WERI-Rb-1 (cell line): ENCODE data around the gene CDC42BPA.

ENCODE experiments used
- DNase-seq: peaks from one replicate; pipeline ENCODE4 v3.0.0-alpha.2; 2020
- H3K27ac ChIP-seq: fragments of 250-450 bp; sonication (Bioruptor Pico); 2 replicates; pipeline ENCODE4 v1.5.1; 2020; ENCODE audit warnings: mild to moderate bottlenecking, moderate library complexity
- H3K27me3 ChIP-seq: fragments of 250-450 bp; sonication (Bioruptor Pico); 2 replicates; pipeline ENCODE4 v1.5.1; 2021; ENCODE audit warnings: mild to moderate bottlenecking, low read depth, moderate library complexity; ENCODE audit not compliant: insufficient read depth, severe bottlenecking
- H3K36me3 ChIP-seq: fragments of 250-450 bp; sonication (Bioruptor Pico); 2 replicates; pipeline ENCODE4 v1.5.1; 2020; ENCODE audit warnings: mild to moderate bottlenecking, moderate library complexity
- H3K4me3 ChIP-seq: 2 replicates; pipeline ENCODE4 v1.5.1; 2011; ENCODE audit warnings: low read depth, mild to moderate bottlenecking, control low read depth, low read length
- H3K9me3 ChIP-seq: fragments of 250-450 bp; sonication (Bioruptor Pico); 2 replicates; pipeline ENCODE4 v1.5.1; 2021; ENCODE audit warnings: mild to moderate bottlenecking, moderate library complexity; ENCODE audit not compliant: severe bottlenecking
- CTCF ChIP-seq: IDR thresholded peaks from 2 replicates; pipeline ENCODE4 v1.5.1; 2011; ENCODE audit warnings: low read depth, mild to moderate bottlenecking, control low read depth, inconsistent platforms, low read length

The CDC42BPA gene

GRCh38 chr1:226979517-226980121 is 338.7 kb downstream of the CDC42BPA start:
- DNase-seq = no peak
- no peak for TF ChIP-seq CTCF
- H3K4me3 ChIP-seq = no peak overlapping the region
- H3K9me3 ChIP-seq = no peaks in the 10 kb centered on the region
- no peak overlapping the region for H3K27ac ChIP-seq
- H3K36me3 ChIP-seq = no peaks in the 10 kb centered on the region
- H3K27me3 ChIP-seq = no peaks in the 10 kb centered on the region

- Histone ChIP-seq H3K9me3 (no peaks in the 10 kb centered on the region), H3K27ac (no peak overlapping the region), H3K27me3 (no peaks in the 10 kb centered on the region), H3K4me3 (no peak overlapping the region), H3K36me3 (no peaks in the 10 kb centered on the region)
- no peak for TF ChIP-seq CTCF
- no peak for DNase-seq
These were observed 339.2 kb downstream of the CDC42BPA start for GRCh38 chr1:226979115-226979516.

- H3K27ac ChIP-seq = no peak overlapping the region
- no peaks in the 10 kb centered on the region for H3K36me3 ChIP-seq
These were observed 339.7 kb downstream of the CDC42BPA start for GRCh38 chr1:226978432-226979114.

GRCh38 chr1:226977643-226978431 is 340.5 kb downstream of the CDC42BPA start:
- Histone ChIP-seq H3K27ac (no peak overlapping the region), H3K4me3 (no peak overlapping the region), H3K27me3 (no peaks in the 10 kb centered on the region), H3K9me3 (no peaks in the 10 kb centered on the region), H3K36me3 (no peaks in the 10 kb centered on the region)
- no peak for TF ChIP-seq CTCF
- DNase-seq = no peak

More at GRCh38 chr1:226978432-226979114, 339.7 kb downstream of the CDC42BPA start:
- Histone ChIP-seq H3K27me3 (no peaks in the 10 kb centered on the region), H3K9me3 (no peaks in the 10 kb centered on the region), H3K4me3 (no peak overlapping the region)
- no peak for DNase-seq
- no peak for TF ChIP-seq CTCF

- Histone ChIP-seq H3K27ac (no peak overlapping the region), H3K36me3 (no peaks in the 10 kb centered on the region), H3K27me3 (no peaks in the 10 kb centered on the region), H3K4me3 (no peak overlapping the region), H3K9me3 (no peaks in the 10 kb centered on the region)
- no peak for DNase-seq
- TF ChIP-seq CTCF = no peak
These were observed 341.2 kb downstream of the CDC42BPA start for GRCh38 chr1:226976978-226977642.
